NCI-H226 (cell line): ENCODE data around the gene ATOSA.

ENCODE experiments used
- DNase-seq: peaks from one replicate; pipeline ENCODE4 v3.0.0-alpha.2; 2015

The ATOSA gene, protein sequence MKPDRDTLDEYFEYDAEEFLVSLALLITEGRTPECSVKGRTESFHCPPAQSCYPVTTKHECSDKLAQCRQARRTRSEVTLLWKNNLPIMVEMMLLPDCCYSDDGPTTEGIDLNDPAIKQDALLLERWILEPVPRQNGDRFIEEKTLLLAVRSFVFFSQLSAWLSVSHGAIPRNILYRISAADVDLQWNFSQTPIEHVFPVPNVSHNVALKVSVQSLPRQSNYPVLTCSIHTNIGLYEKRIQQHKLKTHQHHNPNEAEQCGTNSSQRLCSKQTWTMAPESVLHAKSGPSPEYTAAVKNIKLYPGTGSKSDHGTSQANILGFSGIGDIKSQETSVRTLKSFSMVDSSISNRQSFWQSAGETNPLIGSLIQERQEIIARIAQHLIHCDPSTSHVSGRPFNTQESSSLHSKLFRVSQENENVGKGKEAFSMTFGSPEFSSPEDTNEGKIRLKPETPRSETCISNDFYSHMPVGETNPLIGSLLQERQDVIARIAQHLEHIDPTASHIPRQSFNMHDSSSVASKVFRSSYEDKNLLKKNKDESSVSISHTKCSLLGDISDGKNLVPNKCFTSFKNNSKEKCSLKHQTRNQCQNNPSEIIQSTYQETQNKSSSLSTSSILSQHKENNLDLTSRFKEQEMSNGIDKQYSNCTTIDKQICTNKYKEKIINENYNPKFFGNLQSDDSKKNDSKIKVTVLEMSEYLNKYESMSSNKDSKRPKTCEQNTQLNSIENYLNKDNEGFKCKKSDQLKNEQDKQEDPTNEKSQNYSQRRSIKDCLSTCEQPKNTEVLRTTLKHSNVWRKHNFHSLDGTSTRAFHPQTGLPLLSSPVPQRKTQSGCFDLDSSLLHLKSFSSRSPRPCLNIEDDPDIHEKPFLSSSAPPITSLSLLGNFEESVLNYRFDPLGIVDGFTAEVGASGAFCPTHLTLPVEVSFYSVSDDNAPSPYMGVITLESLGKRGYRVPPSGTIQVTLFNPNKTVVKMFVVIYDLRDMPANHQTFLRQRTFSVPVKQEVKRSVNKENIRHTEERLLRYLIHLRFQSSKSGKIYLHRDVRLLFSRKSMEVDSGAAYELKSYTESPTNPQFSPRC

DNA sequence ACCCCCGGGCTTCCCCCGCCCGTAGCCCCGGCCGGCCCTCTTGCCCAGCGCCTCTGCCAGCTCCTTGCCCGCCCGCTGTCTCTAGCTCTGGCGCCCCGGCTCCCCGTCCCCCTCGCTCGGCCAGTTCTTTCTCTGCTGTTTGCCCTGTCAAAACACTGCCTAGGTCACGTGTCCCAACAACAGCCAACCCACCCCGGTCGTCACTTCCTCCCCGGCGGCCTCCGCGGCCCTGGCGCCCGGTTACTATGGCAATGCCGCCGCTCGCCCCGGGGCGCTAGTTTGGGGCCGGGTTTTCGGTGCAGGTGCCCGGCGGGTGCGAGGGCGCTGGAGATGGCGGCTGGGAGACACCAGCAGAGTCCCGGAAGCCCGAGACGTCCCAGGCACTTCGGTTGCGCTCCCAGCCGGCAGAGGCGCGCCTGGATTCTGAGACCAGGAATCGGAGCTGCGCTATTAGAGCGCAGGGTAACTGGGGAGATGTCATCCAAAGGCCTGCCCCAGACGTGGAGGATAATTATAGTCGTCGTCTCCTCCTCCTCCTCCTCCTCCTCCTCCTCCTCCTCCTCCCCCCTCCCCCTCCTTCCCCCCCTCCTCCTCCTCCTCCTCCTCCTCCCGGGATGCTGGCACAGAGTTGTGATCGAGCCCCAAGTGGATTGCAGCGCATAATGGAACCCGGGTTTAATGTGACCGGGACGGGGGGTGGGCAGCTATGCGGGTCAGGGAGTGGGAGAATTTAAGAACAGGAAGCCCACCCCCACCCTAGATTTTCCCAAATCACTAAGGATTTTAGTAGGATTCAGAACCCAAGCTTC, at the start of gene ATOSA:
TSS of gene ATOSA (minus strand) at position 157 of the 809 bp plus-strand sequence. CDS start 1,367 bp downstream, outside the sequence.
- DNase-seq: peak; percentile 90

DNA sequence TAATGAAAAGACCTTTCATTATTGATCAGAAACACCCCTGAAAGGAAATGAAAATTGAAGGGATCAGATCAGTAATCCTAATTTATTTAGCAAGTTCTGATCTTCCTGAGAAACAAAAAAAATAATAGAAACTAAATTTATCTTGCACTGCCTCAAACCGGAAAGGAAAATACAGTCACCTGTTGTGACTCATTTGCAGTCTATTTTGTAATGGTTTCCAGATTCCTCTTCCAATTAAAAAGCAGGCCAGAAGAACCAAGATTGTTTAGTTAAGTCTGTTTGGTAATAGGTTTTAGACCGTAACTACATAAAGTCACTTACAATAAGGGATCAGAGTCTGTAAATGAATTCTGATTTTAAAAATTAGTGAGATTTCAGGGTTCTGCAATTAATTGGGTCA, 49.7 kb upstream of the ATOSA start:
- DNase-seq: peak; percentile 45

DNA sequence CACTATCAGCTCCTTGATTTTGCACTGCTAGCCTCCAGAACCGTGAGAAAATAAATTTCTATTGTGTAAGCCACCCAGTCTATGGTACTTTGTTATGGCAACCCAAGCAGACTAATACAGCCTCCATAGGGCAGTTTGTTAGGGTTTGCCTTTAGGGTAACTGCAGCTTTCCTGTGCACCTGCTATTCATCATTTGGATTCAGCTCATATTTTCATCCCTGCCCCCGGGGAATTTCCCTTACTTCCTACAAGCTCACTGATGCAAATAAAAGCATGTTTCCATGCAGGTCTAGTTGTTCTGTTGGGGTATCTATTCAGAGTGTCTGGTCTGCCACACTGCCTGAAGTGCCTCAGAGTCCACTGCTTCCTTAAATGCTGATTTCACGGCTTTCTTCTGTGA, 48.6 kb upstream of the ATOSA start:
- DNase-seq: peak; percentile 18

DNA sequence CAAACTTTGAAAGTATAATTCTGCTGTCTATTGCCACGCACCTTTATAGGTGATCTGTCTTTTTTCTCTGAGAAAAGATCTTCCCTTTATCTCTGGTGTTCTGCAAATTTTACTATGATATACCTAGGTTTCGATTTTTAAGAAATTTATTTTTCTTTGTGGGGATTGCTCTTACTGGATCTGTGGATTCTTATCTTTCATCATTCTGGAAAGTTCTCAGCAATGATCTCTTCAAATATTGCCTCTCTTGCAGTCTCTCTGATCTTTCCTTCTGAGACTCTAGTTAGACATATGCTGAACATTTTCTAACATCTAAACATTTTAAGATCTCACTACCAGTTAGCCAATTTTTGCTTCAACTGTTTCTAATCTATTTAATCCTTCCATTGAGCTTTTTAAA, 47.0 kb upstream of the ATOSA start:
- no peak for DNase-seq

DNA sequence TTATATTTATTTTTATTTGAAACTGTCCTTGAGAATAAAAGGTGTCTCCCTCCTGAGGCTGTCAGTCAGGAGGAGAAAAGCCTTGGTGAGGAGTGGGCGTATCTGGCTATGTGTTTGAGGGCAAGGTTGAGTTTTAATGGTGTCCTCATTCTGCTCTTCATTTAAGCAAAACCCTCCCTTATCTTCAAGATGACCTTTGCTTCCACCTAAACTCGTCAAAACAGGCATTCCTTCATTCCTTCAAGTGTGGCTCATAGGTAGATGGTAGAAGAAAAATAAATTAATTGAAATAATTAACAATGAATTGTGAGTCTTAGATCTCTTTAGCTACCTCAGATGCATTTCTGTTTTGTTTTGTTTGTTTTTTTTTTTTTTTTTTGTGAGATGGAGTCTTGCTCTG, 39.4 kb upstream of the ATOSA start:
- no peak for DNase-seq

DNA sequence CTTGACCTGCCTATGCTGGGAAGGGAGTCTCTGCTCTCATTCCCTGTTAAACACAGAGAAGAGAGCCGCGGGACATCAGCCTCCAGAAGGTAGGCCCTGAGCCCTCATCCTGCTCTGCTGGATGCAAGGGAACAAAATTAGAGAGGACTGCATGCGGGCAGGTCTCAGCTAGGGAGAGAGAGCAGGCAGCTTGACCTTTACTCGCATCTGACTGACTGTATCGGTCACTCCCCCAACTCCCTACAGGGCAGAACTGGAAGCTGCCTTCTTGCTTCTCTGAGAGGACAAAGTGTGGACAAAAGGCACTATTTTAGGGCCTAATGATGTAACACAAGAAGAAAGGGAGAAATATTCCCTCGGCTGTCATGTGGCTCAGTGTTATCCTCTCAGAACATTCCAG, 38.7 kb upstream of the ATOSA start:
- DNase-seq: no peak

DNA sequence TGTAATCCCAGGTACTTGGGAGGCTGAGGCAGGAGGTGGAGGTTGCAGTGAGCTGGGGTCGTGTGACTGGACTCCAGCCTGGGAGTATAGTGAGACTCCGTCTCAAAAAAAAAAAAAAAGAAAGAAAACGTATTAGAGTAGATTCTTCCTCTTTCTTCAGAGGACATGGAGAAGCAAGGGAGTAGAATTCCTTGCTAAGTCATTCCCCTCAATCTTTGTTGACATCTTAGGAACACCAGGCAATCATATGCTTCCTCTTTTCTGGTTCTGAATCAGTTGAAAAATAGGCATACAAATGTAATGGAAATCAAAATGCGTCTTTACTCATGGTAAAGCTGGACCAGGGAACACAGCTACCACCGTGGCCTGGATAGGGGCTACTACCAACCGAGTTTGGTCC, 38.3 kb upstream of the ATOSA start:
- DNase-seq: no peak

DNA sequence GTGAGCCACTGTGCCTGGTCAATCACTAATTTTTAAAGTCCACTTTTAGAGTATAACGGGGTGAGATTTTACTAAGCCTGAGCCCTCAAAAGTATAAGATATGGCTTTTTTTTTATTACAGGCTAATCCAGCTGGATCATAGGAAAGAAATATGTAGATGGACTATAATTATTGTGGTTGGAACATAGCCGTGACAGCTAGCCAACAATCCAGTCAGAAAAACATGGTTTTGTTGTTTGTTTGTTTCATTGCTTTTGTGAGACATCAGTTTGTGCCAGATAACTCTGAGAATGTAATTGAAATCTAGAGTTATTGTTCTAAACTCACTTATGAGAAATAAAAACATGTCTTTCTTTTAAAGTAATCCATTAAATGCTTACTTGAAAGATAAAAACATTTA, 37.3 kb upstream of the ATOSA start:
- no peak for DNase-seq

DNA sequence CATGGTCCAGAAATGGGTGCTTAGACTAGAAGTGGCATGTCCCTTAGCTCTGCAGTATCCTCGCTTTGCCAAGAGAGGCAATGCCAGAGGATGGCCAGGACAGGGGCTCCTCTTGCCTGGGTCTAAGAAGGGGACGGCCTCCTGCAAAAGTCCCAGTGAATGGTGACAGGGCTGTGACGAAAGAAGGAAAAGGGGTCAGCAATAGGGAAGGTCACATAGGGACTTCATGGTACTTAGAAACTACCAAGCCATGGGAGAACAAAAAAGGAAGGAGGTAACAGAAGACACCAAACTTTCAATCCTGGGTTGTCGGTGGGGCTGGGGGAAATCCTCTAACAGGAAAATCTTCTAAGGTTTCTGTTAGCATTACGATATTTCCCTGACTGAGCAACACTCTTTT, 36.2 kb upstream of the ATOSA start:
- DNase-seq: no peak

DNA sequence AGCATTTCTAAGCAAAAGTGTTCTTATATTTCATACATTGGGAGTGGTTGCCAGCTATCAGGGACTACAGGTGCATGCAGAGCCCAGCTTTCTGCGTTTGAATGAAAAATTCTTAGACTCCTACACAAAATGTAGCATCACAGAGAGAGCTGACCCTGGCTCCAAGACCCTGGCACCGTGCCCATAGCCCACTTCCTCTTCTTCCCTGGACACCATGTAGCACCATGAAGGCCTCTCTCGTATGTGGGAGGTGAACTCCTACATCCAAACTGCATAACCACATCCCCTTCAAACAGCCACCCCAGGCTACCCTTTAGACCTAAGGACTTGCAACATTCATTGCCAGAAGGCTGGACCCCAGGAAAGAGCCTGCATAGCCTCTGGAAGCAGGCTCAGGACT, 35.8 kb upstream of the ATOSA start:
- DNase-seq: no peak

DNA sequence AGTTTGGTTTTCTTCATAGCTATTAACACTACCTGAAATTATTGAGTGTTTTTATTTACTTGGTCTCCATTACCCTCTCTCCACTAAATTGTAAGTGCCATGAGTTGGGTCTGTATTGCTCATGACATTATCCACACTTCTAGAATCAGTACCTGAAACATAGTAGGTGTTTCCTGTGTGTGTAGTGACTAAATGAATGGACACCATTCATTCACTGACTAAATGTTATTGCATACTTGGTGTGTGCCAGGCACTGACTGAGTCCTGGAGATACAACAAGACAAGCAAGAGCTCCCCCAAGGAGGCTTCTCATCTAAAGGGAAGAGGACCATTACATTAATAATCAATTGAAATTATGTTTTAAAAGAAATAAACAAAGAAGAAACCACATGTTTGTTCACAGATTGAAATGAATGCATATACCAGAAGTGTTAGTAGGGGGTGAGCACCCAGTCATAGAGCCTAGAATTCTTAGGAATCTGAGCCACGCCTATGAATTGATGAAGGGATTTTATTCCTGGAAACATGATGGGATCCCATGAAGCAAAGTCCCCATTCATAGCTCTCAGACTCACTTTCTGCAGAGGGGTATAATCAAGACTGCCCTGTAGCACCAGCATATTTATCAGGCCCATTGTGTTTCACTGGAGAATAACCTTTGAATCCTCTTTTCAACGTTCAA, 31.7 kb upstream of the ATOSA start:
- DNase-seq: no peak

DNA sequence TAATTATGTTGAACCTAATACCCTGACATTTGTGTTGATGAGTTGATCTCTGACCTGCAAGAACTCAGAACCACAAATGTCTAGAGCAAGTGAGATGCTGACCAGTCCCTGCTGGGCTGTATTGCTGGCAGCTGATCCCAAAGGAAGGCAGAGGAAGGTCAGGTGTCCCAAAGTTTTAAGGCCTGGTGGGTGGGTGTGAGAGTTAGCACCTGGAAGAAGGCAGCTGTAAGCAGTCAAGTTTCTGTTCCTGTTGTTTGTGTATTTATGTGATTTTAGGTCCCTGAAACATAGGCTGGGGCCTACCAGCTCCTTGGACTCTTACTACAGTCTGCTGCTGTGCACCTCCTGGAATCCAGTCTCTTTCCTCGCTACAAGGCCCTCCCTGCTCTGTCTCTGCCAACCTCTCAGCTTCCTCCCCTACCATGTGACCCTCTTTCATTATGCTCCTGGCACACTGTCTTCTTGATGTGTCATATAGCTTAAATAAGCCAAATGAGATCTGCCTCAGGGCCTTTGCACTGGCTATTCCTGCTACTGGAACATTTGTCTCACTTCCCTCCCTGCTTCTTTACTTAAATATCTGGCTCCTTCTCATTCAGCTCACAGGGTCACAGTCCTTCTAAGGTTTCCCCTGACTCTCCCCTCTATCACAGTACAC, 31.0 kb upstream of the ATOSA start:
- DNase-seq: peak; percentile 10

DNA sequence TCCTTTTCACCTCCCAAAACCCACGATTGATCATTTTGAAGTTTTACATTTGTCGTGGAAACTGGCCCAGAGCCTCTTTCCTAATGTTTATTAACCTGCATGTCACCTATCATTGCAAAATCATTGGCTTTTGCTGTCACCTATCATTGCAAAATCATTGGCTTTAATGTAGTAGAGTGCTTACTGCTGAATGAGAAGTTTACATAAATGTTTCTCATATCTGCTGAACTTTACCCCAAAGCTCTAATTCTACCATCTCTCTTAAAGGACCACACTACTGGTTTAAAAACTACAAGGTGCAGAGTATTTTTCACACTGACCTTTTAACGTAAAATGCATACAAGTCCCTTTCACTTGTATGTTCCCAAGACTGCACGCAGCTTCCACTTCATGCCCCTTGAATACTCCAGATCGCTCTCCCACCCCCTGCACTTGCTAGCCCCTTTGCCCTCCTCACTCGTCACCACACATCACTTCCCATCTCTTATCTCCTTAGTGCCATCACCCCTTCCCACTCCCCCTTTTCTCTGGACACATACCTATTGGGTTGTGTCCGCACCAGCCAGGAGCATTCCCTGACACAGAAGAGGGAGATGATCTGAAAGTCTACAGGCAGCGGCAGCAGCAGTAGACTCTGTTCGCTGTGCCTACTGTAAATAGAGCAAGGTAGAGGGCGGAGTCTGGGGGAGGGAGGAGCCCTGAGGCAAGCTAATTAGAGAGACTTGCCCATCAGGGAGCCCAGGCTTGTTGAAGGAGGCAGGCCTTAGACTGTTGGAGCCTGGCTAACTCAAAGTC, 30.2 kb upstream of the ATOSA start:
- no peak for DNase-seq

DNA sequence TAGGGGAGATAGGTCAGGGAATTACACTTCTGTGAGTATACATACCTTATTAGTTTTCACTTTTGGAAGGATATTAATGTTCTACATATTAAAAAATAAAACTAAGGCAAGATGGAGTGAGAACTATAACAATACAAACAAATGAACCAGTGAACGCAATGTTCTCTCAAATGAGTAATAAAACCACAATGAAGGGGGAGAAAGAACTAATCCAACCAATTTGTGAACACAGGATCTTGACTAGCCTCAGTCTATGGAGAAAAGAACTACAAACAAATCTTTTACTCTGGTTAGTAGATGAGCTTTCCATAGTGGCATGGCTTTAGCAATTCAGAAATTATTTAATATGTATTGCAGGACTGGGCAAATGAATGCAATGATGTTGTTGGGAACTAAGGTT, 26.9 kb upstream of the ATOSA start:
- no peak for DNase-seq

DNA sequence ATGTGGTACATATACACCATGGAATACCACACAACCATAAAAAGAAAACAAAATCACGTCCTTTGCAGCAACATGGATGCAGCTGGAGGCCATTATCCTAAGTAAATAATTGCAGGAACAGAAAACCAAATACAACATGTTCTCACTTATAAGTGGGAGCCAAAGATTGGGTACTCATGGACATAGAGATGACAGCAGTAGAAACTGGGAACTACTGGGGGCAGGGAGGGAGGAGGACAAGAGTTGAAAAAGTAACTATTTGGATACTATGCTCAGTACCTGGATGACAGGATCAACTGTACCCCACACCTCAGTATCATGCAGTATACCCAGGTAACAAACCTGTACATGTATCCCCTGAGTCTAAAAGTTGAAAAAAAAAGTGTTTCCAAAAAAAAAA, 23.2 kb upstream of the ATOSA start:
- DNase-seq: no peak

DNA sequence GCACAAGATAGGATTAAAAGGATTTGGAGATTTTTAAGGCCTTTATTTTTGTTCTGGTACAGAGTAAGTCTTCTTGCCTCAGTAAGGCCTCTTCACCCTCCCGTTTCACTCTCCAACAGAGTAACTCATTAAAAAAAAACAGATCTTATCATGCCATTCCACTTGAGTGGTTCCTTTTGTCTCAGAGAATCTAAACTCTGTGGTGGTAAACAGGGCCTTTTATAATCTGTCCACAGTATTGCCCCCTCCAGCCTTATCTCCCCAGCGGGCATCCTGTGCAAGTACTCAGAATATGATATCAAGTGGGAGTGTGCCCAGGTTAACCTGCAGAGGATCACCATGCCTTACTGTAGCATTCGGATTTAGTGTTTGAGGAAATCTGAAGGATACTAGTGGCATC, 20.3 kb upstream of the ATOSA start:
- no peak for DNase-seq

DNA sequence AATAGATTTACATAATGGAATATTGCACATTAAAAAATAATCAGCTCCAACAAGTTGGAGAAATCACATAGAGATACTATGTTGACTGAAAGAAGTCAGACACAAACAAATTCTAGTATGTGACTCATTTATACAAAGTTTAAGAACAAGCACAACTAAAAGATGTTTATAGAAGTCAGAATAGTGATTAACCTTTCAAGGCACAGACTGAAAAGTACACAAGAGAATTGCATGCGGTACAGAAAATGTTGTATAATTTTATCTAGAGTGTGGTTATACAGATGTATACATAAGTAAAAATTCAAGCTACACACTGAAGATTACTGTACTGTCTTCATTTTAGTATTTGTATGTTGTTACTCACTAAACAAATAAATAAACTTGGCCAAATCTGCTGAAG, 19.3 kb upstream of the ATOSA start:
- no peak for DNase-seq

DNA sequence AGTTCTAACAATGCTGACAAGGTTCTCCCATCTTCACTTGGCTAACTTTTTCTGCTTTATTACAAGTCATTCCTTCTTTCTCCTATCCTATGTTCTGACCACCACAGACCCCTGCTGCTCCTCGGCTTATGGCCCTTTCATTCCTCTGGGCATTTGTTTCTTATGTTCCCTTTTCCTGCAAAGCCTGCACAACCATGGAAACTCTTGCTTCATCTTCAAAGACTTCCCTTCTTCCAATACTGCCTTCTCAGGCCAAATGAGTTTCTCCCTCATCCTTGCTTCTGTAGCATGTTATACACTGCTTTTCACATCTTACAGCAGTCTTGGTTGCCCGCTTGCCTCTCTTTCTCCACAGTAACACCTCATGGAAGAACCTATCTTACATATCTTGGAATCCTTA, 17.9 kb upstream of the ATOSA start:
- no peak for DNase-seq

DNA sequence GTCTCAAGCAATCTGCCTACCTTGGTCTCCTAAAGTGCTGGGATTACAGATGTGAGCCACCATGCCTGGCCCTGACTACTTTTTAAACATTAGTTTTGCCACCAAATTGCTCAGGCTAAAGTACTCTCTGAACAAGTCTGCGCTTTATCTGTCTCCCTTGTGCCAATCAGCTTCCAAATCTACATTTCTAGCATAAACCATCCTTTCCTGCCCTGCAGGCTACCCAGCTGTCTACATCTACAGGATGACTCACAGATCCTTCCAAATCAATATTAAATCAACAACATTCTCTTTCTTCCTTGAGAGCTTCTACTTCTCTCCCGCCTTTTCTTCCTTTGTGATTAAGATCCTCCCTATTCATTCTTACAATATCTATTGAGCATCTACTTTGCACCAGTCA, 16.0 kb upstream of the ATOSA start:
- no peak for DNase-seq

DNA sequence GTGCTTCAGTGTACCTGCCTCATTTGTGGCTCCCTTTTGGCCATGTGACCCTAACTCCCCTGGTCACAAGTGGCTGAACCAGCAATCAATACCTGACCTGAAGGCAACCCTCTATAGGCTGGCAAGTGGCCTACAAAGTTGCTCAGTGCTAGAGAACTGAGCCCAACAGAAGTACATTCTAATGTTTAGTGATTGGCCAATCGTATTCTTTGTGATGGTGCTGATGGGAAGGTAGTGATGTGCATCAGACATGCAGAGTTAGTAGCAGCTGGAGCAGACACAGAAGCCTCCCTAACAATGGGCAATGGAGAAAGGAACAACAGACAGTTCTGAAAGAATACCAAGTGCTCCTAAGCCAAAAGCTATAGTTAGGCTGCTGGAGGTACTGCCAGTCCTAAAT, 10.4 kb upstream of the ATOSA start:
- no peak for DNase-seq

DNA sequence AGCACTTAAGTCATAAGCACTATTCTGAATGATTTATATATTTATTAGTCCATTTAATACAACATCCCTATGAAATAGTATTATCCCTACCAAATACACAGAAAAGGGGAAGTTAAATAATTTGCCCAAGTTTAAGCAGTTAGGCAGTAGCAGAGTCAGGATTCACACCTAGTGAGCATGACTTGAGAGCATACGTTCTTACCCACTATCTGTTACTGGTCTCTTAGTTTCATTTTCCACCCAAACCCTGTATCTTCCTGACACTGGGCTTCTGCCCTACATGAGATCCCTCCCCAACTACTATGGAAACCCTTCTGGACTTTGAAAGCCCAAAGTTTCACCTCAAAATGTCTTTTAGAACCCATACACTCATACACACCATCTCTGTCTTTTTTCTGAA, 4.4 kb upstream of the ATOSA start:
- no peak for DNase-seq
